Hepatocyte (in vitro differentiated cells): ENCODE data around the gene MPIG6B. TPM values are rescaled to one million over a fixed set of nuclear protein-coding genes. Genes with fewer than 3 reads are reported as not detected.

Experiments used
- DNase-seq: peaks from one replicate; pipeline ENCODE4 v3.0.0-alpha.2; 2016; ENCODE audit warnings: low spot score
- H2AFZ ChIP-seq: fragments of 200-600 bp; sonication (generic); 2 replicates; pipeline ENCODE4 v1.6.0; 2016; ENCODE audit warnings: antibody characterized with exemption, mild to moderate bottlenecking
- H3K27ac ChIP-seq: fragments of 200-600 bp; sonication (generic); 2 replicates; pipeline ENCODE4 v1.5.1; 2016; ENCODE audit warnings: mild to moderate bottlenecking
- H3K27me3 ChIP-seq: fragments of 200-600 bp; sonication (generic); 2 replicates; pipeline ENCODE4 v1.6.1; 2016
- H3K36me3 ChIP-seq: fragments of 200-600 bp; sonication (generic); replicated peaks from 2 replicates; pipeline ENCODE4 v1.5.1; 2016; ENCODE audit warnings: low read depth; ENCODE audit not compliant: insufficient read depth
- H3K4me1 ChIP-seq: fragments of 200-600 bp; sonication (generic); 2 replicates; pipeline ENCODE4 v1.5.1; 2016; ENCODE audit warnings: mild to moderate bottlenecking, moderate library complexity; ENCODE audit not compliant: insufficient read depth
- H3K4me2 ChIP-seq: fragments of 200-600 bp; sonication (generic); 2 replicates; pipeline ENCODE4 v1.6.0; 2016
- H3K4me3 ChIP-seq: fragments of 200-600 bp; sonication (generic); 2 replicates; pipeline ENCODE4 v1.5.1; 2016; ENCODE audit warnings: mild to moderate bottlenecking
- H3K79me2 ChIP-seq: fragments of 200-600 bp; sonication (generic); 2 replicates; pipeline ENCODE4 v1.6.0; 2017; ENCODE audit warnings: mild to moderate bottlenecking
- H3K9me2 ChIP-seq: fragments of 200-600 bp; sonication (generic); replicated peaks from 2 replicates; pipeline ENCODE4 v1.6.0; 2017; ENCODE audit warnings: mild to moderate bottlenecking; ENCODE audit not compliant: insufficient read depth
- H3K9me3 ChIP-seq: fragments of 200-600 bp; sonication (generic); 2 replicates; pipeline ENCODE4 v1.5.1; 2016; ENCODE audit warnings: low read depth, mild to moderate bottlenecking
- H4K20me1 ChIP-seq: fragments of 200-600 bp; sonication (generic); 2 replicates; pipeline ENCODE4 v1.6.0; 2016; ENCODE audit warnings: mild to moderate bottlenecking; ENCODE audit not compliant: insufficient read depth, poor library complexity, severe bottlenecking
- EZH2 ChIP-seq: fragments of 200-600 bp; sonication (generic); IDR thresholded peaks from 2 replicates; pipeline ENCODE4 v1.6.1; 2016; ENCODE audit warnings: antibody characterized with exemption, mild to moderate bottlenecking, borderline replicate concordance
- EZH2phosphoT487 ChIP-seq: fragments of 200-600 bp; sonication (generic); IDR thresholded peaks from one replicate; pipeline ENCODE4 v1.6.1; 2018; ENCODE audit warnings: antibody characterized with exemption, mild to moderate bottlenecking, low read depth, moderate library complexity; ENCODE audit not compliant: unreplicated experiment, severe bottlenecking
- WGBS: methylation state at CpG from one replicate; pipeline ENCODE4 v1.1.6; 2016; ENCODE audit warnings: low lambda C conversion rate; ENCODE audit errors: missing lambda C conversion rate; 5-methylcytosine and 5-hydroxymethylcytosine counted together
- polyA plus RNA-seq: library from polyadenylated mRNA; unstranded; fragments of >200 nt; fragmentation: Nextera tagmentation; extraction: Ambion mirVana; gene quantifications from 2 replicates; pipeline ENCODE4 v1.2.1, GENCODE V29; 2016
- total RNA-seq: library from RNA; depleted of rRNA; stranded (reverse); fragments of >200 nt; gene quantifications from 2 replicates; pipeline ENCODE4 v1.2.3, GENCODE V29; 2014
- TF ChIP-seq, protein P1 (sequence below): fragments of 200-600 bp; sonication (generic); IDR thresholded peaks from 2 replicates; pipeline ENCODE4 v1.5.1; 2016; ENCODE audit warnings: antibody characterized with exemption, mild to moderate bottlenecking; ENCODE audit not compliant: poor library complexity

The MPIG6B gene
- total and polyA plus RNA-seq, 2 experiments from 2014 or later: not detected

DNA sequence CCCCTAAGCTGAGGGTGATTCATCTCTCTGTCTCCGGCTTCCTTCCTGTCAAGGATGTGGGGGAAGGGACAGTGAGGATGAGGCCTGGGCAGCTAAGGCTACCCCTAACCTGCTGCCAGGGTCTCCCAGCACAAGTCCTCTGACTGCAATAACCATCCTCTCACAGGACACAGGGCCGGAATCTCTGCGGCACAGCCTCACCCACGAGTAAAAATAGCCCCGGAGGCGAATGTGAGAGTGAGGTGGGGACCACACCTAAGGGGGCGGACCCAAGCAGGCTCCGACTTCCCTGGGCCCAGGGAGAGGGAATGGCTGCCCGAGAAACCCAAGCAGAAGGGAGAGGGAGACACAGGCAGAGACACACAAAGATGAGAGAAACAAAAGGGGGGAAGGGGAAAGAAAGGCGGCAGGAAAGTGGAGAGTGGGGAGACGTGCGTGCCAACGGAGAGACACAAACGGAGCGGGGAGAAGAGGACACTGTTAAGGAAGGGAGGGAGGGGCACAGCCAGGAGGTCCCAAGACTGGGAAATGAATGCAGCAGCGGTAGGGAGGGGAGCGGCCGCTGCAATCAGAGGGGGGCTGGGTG, 11.7 kb downstream of the MPIG6B start:
- Histone ChIP-seq H3K9me2 (no peaks in the 10 kb centered on the region), H3K4me2 (peak overlapping the region; percentile 91), H4K20me1 (peaks cover 15% of the 10 kb centered on the region), H3K79me2 (peaks cover 56% of the 10 kb centered on the region), H3K27me3 (no peaks in the 10 kb centered on the region), H2AFZ (no peak overlapping the region), H3K36me3 (no peaks in the 10 kb centered on the region), H3K9me3 (no peaks in the 10 kb centered on the region), H3K27ac (peak overlapping the region; percentile 99), H3K4me3 (peak overlapping the region; percentile 99), H3K4me1 (peaks cover 43% of the 10 kb centered on the region)
- DNase-seq: peak; percentile 78
- WGBS: 1% methylated on average over 17 of the region's 18 CpGs
- TF ChIP-seq EZH2phosphoT487: no peak
- TF ChIP-seq EZH2: no peak
- TF ChIP-seq, protein P1, sequence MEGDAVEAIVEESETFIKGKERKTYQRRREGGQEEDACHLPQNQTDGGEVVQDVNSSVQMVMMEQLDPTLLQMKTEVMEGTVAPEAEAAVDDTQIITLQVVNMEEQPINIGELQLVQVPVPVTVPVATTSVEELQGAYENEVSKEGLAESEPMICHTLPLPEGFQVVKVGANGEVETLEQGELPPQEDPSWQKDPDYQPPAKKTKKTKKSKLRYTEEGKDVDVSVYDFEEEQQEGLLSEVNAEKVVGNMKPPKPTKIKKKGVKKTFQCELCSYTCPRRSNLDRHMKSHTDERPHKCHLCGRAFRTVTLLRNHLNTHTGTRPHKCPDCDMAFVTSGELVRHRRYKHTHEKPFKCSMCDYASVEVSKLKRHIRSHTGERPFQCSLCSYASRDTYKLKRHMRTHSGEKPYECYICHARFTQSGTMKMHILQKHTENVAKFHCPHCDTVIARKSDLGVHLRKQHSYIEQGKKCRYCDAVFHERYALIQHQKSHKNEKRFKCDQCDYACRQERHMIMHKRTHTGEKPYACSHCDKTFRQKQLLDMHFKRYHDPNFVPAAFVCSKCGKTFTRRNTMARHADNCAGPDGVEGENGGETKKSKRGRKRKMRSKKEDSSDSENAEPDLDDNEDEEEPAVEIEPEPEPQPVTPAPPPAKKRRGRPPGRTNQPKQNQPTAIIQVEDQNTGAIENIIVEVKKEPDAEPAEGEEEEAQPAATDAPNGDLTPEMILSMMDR: no peak

- no peaks in the 10 kb centered on the region for H3K36me3 ChIP-seq
- peaks cover 56% of the 10 kb centered on the region for H3K79me2 ChIP-seq
- no peaks in the 10 kb centered on the region for H3K27me3 ChIP-seq
- H3K4me2 ChIP-seq: peak within 1 kb of the TSS; percentile 91
- peak within 1 kb of the TSS; percentile 99 for H3K4me3 ChIP-seq
- TF ChIP-seq EZH2 (no peak), EZH2phosphoT487 (no peak)
- TF ChIP-seq, protein P1: no peak
- H4K20me1 ChIP-seq: peaks cover 15% of the 10 kb centered on the region
- H3K9me3 ChIP-seq: no peaks in the 10 kb centered on the region
- WGBS: 1% methylated on average over 22 of the region's 24 CpGs
- peak; percentile 94 for DNase-seq
- no peaks in the 10 kb centered on the region for H3K9me2 ChIP-seq
- peaks cover 41% of the 10 kb centered on the region for H3K4me1 ChIP-seq
- H2AFZ ChIP-seq: peak within 1 kb of the TSS; percentile 40
- H3K27ac ChIP-seq: peak within 1 kb of the TSS; percentile 99
Measured at GRCh38 chr6:31736021-31736767, 13.0 kb downstream of the MPIG6B start, which contains the start of gene CLIC1. TSS of gene CLIC1 (minus strand) at chr6:31736530. CDS start at chr6:31736300, 230 bp downstream.

DNA sequence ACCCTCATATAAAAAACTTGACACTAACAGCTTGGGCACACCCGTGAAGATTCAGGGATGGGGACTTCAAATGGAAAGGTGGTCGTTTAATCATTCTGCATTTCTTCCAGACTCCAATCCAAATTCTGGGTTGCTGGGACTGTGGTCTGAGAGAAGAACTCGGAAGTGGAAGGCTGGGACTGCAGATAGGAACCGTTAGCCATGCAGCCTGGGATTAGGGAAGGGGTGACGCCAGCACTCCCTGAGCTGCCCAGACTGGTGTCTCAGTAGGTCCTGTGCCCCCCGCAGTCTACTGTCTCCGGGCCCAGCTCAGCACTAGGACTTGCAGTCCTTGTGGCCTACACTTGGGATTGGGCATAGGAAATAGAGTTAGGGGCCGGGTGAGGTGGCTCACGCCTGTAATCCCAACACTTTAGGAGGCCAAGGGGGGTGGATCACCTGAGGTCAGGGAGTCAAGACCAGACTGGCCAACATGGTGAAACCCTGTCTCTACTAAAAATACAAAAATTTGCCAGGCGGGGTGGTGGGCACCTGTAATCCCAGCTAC, 13.7 kb downstream of the MPIG6B start:
- Histone ChIP-seq H3K36me3 (no peaks in the 10 kb centered on the region), H3K9me3 (no peaks in the 10 kb centered on the region), H4K20me1 (peaks cover 11% of the 10 kb centered on the region), H3K9me2 (no peaks in the 10 kb centered on the region), H3K27me3 (no peaks in the 10 kb centered on the region), H3K79me2 (peaks cover 50% of the 10 kb centered on the region), H3K4me2 (peak overlapping the region; percentile 91), H3K4me1 (peaks cover 38% of the 10 kb centered on the region), H3K4me3 (peak overlapping the region; percentile 99), H2AFZ (no peak overlapping the region), H3K27ac (peak overlapping the region; percentile 99)
- TF ChIP-seq EZH2phosphoT487 (no peak), EZH2 (no peak)
- TF ChIP-seq, protein P1: no peak
- WGBS: 40% methylated on average over 10 of the region's 10 CpGs
- DNase-seq: peak; percentile 22
